Measurements from ENCODE around the gene NCAPD3. TPM values are rescaled to one million over a fixed set of nuclear protein-coding genes. Genes with fewer than 3 reads are reported as not detected.

Gene NCAPD3
- 10 to 100 TPM; 19.6 to 31.1 (median 29.4) TPM for total RNA-seq (2021; fragmentation: NEBNext Ultra II Directional; extraction: Animal tissue kit (Norgen Biotek cat#: 25700))
- long read RNA-seq, full-length matches to known transcripts = 3 of 16 reads
- long read RNA-seq, partial matches to known transcripts = 12 of 16 reads
- long read RNA-seq, other reads (novel, unspliced or antisense) = 1 of 16 reads

DNA sequence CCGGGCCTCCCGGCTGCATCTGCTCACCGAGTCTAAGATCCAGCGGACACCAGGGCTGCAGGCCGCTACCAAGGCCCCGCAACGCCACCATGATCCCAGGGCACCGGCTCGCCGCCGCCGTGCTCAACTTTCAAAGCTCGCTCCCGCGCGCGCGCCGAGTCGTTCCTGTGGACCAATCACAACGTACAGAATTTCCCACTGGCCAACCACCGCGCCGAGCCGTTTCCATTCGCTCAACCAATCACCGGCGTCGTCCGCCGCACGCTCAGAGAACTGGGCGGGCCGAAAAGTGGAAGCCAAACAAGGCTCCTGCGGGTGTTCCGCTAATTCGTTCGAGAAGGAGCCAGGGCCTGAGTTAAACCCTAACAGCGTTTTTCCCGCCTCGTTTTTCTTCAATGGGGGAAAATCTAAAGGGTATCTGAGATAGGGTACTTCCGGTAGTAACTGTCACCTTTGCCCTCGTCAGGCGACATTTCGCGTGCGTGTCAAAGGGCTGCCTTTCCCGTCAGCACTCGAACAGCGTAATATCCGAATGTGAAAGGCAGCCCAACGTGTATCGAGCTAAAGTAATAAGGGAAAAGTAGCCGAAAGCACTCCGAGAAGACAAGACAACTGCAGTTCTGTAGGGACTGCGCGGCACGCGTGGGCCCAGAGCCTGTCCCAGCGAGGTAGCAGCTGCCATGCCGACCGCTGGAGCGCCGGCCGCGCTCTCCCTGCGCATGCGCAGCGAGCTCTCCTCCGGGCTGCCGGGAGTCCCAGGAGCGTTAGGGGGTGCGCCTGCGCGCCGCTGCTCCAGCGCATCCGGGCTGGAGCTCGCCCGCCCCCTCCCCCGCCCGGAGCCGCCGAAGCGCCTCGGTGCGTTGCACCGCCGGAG lies at the start of gene NCAPD3, which contains the start of gene VPS26B:
Gene NCAPD3 (minus strand): TSS at position 132 of the 874 bp plus-strand sequence. CDS start 41 bp downstream, at position 91.
Gene VPS26B (plus strand): TSS at position 836 of the 874 bp plus-strand sequence. CDS start 452 bp downstream, outside the sequence.
- H3K9me3 Mint-ChIP-seq = no peaks in the 10 kb centered on the region
- no peak for TF ChIP-seq CTCF (IDR thresholded peaks at IDR 0.05)
- no peaks in the 10 kb centered on the region for H3K27me3 Mint-ChIP-seq (ENCODE audit: insufficient read depth)
- H3K36me3 Mint-ChIP-seq (ENCODE audit: low read depth) = peaks cover 9% of the 10 kb centered on the region; the same call in 1 of the 2 replicates
- peak within 1 kb of the TSS; percentile 99 for H3K4me3 Mint-ChIP-seq
- peak within 1 kb of the TSS; percentile 95 for H3K27ac Mint-ChIP-seq
- peak; percentile 95 for DNase-seq
- H3K4me1 Mint-ChIP-seq (ENCODE audit: low read depth) = peaks cover 56% of the 10 kb centered on the region

DNA sequence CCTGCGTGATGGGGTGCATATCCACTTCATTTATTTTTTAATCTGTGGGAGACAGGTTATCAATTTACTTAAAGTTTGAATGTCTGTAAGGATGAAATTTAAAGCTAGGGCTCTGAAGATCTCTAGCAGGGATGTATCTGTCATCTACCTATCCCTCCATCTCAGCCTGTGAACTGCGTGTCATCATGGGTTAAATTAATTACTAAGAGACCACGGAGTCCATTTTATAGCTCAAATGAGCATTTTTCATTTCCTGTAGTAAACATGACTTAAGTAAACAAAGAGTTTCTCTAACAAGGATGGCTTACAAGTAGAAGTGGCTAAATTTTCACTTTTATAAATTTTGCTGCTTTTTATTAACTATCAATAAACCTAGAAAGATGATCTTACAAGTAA lies 49.5 kb upstream of the NCAPD3 start:
- Mint-ChIP-seq H3K36me3 (ENCODE audit: low read depth) (peaks cover 3% of the 10 kb centered on the region; the same call in 1 of the 2 replicates), H3K27ac (no peak overlapping the region), H3K4me3 (no peak overlapping the region), H3K9me3 (no peaks in the 10 kb centered on the region; the same call in 1 of the 2 replicates), H3K27me3 (ENCODE audit: insufficient read depth) (peaks cover 50% of the 10 kb centered on the region), H3K4me1 (ENCODE audit: low read depth) (peaks cover 14% of the 10 kb centered on the region)
- no peak for TF ChIP-seq CTCF (IDR thresholded peaks at IDR 0.05)
- no peak for DNase-seq

DNA sequence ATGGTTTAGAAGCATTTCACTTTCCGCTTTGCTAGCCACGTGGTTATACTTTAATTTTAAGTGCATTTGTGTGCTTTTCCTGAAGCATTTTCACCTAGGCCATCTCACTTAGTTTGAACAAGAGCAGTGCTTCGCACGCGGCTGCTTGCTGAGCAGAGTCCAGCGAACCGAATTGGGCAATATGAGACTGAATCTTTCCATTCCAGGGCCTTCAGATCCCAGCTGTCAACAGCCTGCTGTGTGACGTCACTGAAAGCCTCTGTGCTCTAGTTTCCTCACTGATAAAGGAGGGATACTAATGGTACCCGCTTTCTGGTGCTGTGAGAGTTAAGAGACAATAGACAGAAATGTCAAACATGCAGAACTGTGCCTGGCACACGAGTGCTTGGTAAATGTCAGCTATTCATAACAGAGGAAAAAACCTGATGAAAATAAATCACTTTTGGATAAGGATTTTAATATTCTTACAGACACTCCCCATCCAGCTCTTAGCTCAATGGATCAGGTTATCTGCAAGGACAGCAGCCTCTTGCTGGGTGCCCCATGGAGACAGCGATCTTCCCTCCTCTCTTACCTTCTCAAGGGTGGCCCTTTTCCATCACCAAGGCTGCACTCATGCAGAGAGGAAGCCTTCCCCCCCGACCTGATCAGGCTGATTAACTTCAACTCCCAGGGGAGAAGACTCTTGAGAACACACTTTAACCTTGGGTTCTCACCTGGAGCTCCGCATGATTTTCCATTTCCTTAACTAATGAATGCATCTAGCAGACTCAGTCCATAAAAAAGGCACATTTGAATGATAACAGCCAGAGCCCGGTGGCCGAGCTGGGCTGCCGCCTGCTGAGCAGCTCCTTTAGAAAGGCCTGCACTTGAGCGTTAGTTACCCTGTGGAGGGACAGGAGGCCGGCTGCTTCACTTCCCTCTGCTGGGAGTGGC lies 48.9 kb upstream of the NCAPD3 start:
- Mint-ChIP-seq H3K27ac (no peak overlapping the region), H3K4me3 (no peak overlapping the region), H3K4me1 (ENCODE audit: low read depth) (peaks cover 14% of the 10 kb centered on the region), H3K27me3 (ENCODE audit: insufficient read depth) (peaks cover 49% of the 10 kb centered on the region), H3K36me3 (ENCODE audit: low read depth) (peaks cover 3% of the 10 kb centered on the region; the same call in 1 of the 2 replicates), H3K9me3 (no peaks in the 10 kb centered on the region; the same call in 1 of the 2 replicates)
- no peak for TF ChIP-seq CTCF (IDR thresholded peaks at IDR 0.05)
- DNase-seq = no peak

DNA sequence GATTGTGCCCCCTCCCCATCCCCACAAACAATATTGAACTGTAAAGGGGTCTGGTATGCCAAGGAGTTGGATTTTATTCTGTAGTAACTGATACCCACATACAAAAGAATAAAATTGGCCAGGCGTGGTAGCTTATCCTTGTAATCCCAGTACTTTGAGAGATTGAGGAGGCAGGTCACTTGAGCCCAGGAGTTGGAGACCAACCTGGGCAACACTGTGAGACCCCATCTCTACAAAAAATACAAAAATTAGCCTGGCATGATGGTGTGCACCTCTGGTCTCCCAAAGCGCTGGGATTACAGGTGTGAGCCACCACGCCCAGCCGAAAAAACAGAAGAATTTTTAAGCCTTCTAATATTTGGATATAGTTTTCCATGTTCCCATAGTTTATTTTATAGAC lies 48.2 kb upstream of the NCAPD3 start:
- H3K9me3 Mint-ChIP-seq = no peaks in the 10 kb centered on the region; the same call in 1 of the 2 replicates
- H3K27me3 Mint-ChIP-seq (ENCODE audit: insufficient read depth) = peaks cover 43% of the 10 kb centered on the region
- H3K4me1 Mint-ChIP-seq (ENCODE audit: low read depth) = peaks cover 16% of the 10 kb centered on the region
- no peak overlapping the region for H3K27ac Mint-ChIP-seq
- H3K4me3 Mint-ChIP-seq = no peak overlapping the region
- no peaks in the 10 kb centered on the region for H3K36me3 Mint-ChIP-seq (ENCODE audit: low read depth)
- TF ChIP-seq CTCF (IDR thresholded peaks at IDR 0.05) = no peak
- DNase-seq = no peak

- Mint-ChIP-seq H3K9me3 (no peaks in the 10 kb centered on the region; the same call in 1 of the 2 replicates), H3K27me3 (ENCODE audit: insufficient read depth) (peaks cover 33% of the 10 kb centered on the region), H3K27ac (no peak overlapping the region), H3K4me3 (no peak overlapping the region), H3K36me3 (ENCODE audit: low read depth) (no peaks in the 10 kb centered on the region), H3K4me1 (ENCODE audit: low read depth) (peaks cover 20% of the 10 kb centered on the region)
- peak; percentile 59 for TF ChIP-seq CTCF (IDR thresholded peaks at IDR 0.05)
- no peak for DNase-seq
Observed at GRCh38 chr11:134270250-134270714, 46.5 kb upstream of the NCAPD3 start.
